ENCODE data around the gene CREBZF.

- TF ChIP-seq CTCF (IDR thresholded peaks at IDR 0.05) (no peak), POLR2A (IDR thresholded peaks at IDR 0.05) (no peak)
These were observed 804 bp upstream of the CREBZF start for GRCh38 chr11:85665733-85666132.
